Suprapubic skin (tissue), 4 donors: ENCODE results near the gene SETD6. TPM values are rescaled to one million over a fixed set of nuclear protein-coding genes. Genes with fewer than 3 reads are reported as not detected.
"Not testable (repeated sequence)": the region's sequence is repeated elsewhere in the genome, so short reads cannot be mapped to it uniquely, and the experiment has no call there.

ENCODE experiments used
- DNase-seq, 2 donors: peaks; one replicate each; pipeline ENCODE4 v3.0.0-alpha.2; 2019; ENCODE audit warnings: low spot score in 2 of 2
- H3K27ac ChIP-seq: fragments of 200-600 bp; sonication (generic); one replicate; pipeline ENCODE4 v1.5.1; 2019
- H3K27me3 ChIP-seq: fragments of 200-600 bp; sonication (generic); one replicate; pipeline ENCODE4 v1.5.1; 2019
- H3K36me3 ChIP-seq: fragments of 200-600 bp; sonication (generic); one replicate; pipeline ENCODE4 v1.5.1; 2019
- H3K4me1 ChIP-seq: fragments of 200-600 bp; sonication (generic); one replicate; pipeline ENCODE4 v1.5.1; 2019
- H3K4me3 ChIP-seq: fragments of 200-600 bp; sonication (generic); one replicate; pipeline ENCODE4 v1.5.1; 2019; ENCODE audit warnings: mild to moderate bottlenecking
- H3K9me3 ChIP-seq: fragments of 200-600 bp; sonication (generic); one replicate; pipeline ENCODE4 v1.5.1; 2019
- CTCF ChIP-seq, 2 donors: fragments of 200-600 bp in 1 of 2; fragments of 450-650 bp in 1 of 2; sonication (generic) in 1 of 2; IDR thresholded peaks; one replicate each; pipeline ENCODE4 v1.5.1; 2016 to 2019; ENCODE audit warnings: antibody characterized with exemption in 2 of 2, mild to moderate bottlenecking in 1 of 2, moderate library complexity in 1 of 2
- EP300 ChIP-seq: sonication (generic); formaldehyde crosslinking; IDR thresholded peaks from one replicate; pipeline ENCODE4 v1.6.1; 2017; ENCODE audit warnings: antibody characterized with exemption
- POLR2A ChIP-seq, 2 donors: fragments of 450-650 bp; IDR thresholded peaks; one replicate each; pipeline ENCODE4 v1.6.1; 2017; ENCODE audit warnings: antibody characterized with exemption in 2 of 2, mild to moderate bottlenecking in 2 of 2, moderate library complexity in 2 of 2
- POLR2AphosphoS5 ChIP-seq, 3 donors: sonication (generic); formaldehyde crosslinking; IDR thresholded peaks; one replicate each; pipeline ENCODE4 v1.6.1; 2017; ENCODE audit warnings: antibody characterized with exemption in 3 of 3
- WGBS: methylation state at CpG from one replicate; pipeline ENCODE4 v1.1.5; 2018; 5-methylcytosine and 5-hydroxymethylcytosine counted together
- total RNA-seq, 4 donors: library from RNA; depleted of rRNA; stranded (reverse); fragments of >200 nt; gene quantifications; one replicate each; pipeline ENCODE4 v1.1.0, GENCODE V29; 2016

SETD6 gene
- total RNA-seq, 4 donors from 2014 or later, result 42.6 to 71.8 (median 51.7) TPM

GRCh38 chr16:58551496-58551895 lies 36.2 kb downstream of the SETD6 start:
- WGBS, result 64% methylated on average over 3 of the region's 3 CpGs

DNA sequence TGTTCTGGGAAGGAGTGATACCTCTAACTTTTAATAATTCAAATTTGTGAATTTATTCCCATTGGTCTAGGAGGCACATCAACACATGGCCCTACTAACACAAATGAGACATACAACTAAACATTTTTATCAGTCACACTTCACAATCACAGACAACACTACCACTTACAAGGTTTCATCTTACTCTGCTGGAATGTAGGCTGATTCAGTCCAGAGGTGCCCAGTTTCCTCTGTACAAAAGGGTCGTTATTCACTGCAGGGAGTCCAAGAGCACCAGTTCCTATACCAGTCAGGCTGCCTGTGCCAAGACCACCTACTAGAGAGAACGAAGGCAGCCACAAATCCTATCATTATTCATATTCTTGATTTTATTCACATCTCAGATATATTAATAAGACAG lies 41.4 kb downstream of the SETD6 start:
- Histone ChIP-seq H3K27me3 (no peaks in the 10 kb centered on the region), H3K9me3 (no peaks in the 10 kb centered on the region), H3K27ac (no peak overlapping the region), H3K36me3 (peaks cover 89% of the 10 kb centered on the region), H3K4me3 (no peak overlapping the region), H3K4me1 (no peaks in the 10 kb centered on the region)
- 71% methylated on average over 2 of the region's 2 CpGs for WGBS
- TF ChIP-seq POLR2A (IDR thresholded peaks at IDR 0.05) (no peak), EP300 (no peak), POLR2AphosphoS5 (IDR thresholded peaks at IDR 0.05) (no peak), CTCF (IDR thresholded peaks at IDR 0.05) (no peak)
- DNase-seq, result no peak

More at GRCh38 chr16:58551496-58551895, 36.2 kb downstream of the SETD6 start:
- DNase-seq, result no peak
- H3K27ac ChIP-seq, result no peak overlapping the region
- no peak overlapping the region for H3K4me3 ChIP-seq
- no peak for TF ChIP-seq EP300
- no peak for TF ChIP-seq CTCF (IDR thresholded peaks at IDR 0.05)
- peaks cover 96% of the 10 kb centered on the region for H3K36me3 ChIP-seq
- no peaks in the 10 kb centered on the region for H3K4me1 ChIP-seq
- no peaks in the 10 kb centered on the region for H3K9me3 ChIP-seq
- no peaks in the 10 kb centered on the region for H3K27me3 ChIP-seq

DNA sequence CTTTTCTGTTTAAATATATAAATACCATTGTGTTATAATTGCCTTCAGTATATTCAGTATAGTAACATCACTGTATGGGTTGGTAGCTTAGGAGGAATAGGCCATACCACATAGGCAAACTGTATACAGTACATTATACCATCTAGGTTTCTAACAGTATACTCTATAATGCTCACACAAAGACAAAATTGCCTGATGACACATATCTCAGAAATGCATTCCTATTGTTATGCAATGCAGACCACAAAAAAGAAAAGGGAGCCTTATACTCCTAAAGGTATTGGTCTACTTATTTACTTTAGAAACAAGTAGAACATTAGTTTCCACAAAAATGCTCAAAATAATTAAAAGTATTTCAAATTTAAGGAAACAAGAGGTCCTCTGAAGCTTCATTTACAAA lies 47.9 kb downstream of the SETD6 start:
- no peak for TF ChIP-seq POLR2A (IDR thresholded peaks at IDR 0.05)
- TF ChIP-seq CTCF (IDR thresholded peaks at IDR 0.05), result no peak
- no peak for TF ChIP-seq EP300
- no peak for TF ChIP-seq POLR2AphosphoS5 (IDR thresholded peaks at IDR 0.05)
- H3K27me3 ChIP-seq, result no peaks in the 10 kb centered on the region

GRCh38 chr16:58563775-58564174 lies 48.5 kb downstream of the SETD6 start:
- H3K27me3 ChIP-seq, result no peaks in the 10 kb centered on the region
- H3K9me3 ChIP-seq, result no peaks in the 10 kb centered on the region
- no peak for TF ChIP-seq CTCF (IDR thresholded peaks at IDR 0.05)
- TF ChIP-seq EP300, result no peak
- no peak for TF ChIP-seq POLR2A (IDR thresholded peaks at IDR 0.05)
- TF ChIP-seq POLR2AphosphoS5 (IDR thresholded peaks at IDR 0.05), result no peak
- H3K36me3 ChIP-seq, result peaks cover 79% of the 10 kb centered on the region
- no peak overlapping the region for H3K27ac ChIP-seq
- H3K4me3 ChIP-seq, result no peak overlapping the region
- DNase-seq, result no peak
- WGBS, result 88% methylated on average over 4 of the region's 4 CpGs
- H3K4me1 ChIP-seq, result no peaks in the 10 kb centered on the region

More for the DNA sequence above, 47.9 kb downstream of the SETD6 start:
- Histone ChIP-seq H3K9me3 (no peaks in the 10 kb centered on the region), H3K4me3 (no peak overlapping the region), H3K36me3 (peaks cover 84% of the 10 kb centered on the region), H3K4me1 (no peaks in the 10 kb centered on the region), H3K27ac (no peak overlapping the region)
- no peak for DNase-seq

- not testable (repeated sequence) for H3K9me3 ChIP-seq
These were observed 50.4 kb downstream of the SETD6 start for GRCh38 chr16:58565697-58566096.

More at GRCh38 chr16:58565697-58566096, 50.4 kb downstream of the SETD6 start:
- DNase-seq, H3K4me3 ChIP-seq, H3K27me3 ChIP-seq, H3K27ac ChIP-seq, H3K4me1 ChIP-seq: not testable (repeated sequence)
- WGBS, result 98% methylated on average over 4 of the region's 4 CpGs
- peaks cover 75% of the 10 kb centered on the region for H3K36me3 ChIP-seq

Other genes with a start within 250 kb of the SETD6 start
- not detected for gene PRSS54, start 220.5 kb upstream of the SETD6 start, total RNA-seq
- 1 to 10 TPM; 2.6 to 9.6 (median 6.8) TPM for gene GINS3, start 123.0 kb upstream of the SETD6 start, total RNA-seq
- gene NDRG4, start 15.4 kb upstream of the SETD6 start, total RNA-seq, result 10 to 100 TPM; 42.5 to 70.3 (median 50.7) TPM
- gene CNOT1, start 114.3 kb downstream of the SETD6 start, total RNA-seq, result 100 to 1,000 TPM in 3 of 4 donors, 10 to 100 TPM in 1; 94.8 to 238 (median 143) TPM
- gene SLC38A7, start 169.3 kb downstream of the SETD6 start, total RNA-seq, result 10 to 100 TPM in 3 of 4 donors, 1 to 10 TPM in 1; 8.9 to 14.5 (median 13.3) TPM
- 10 to 100 TPM; 44.9 to 92.5 (median 78.8) TPM for gene GOT2, start 218.8 kb downstream of the SETD6 start, total RNA-seq